GM23248 (cell line): ENCODE data around the gene B9D1.

Experiments used
- EZH2 ChIP-seq: fragments of 200-600 bp; sonication (generic); IDR thresholded peaks from 2 replicates; pipeline ENCODE4 v1.6.1; 2018; ENCODE audit warnings: antibody characterized with exemption, mild to moderate bottlenecking; ENCODE audit not compliant: insufficient read depth, poor library complexity, severe bottlenecking
- EZH2phosphoT487 ChIP-seq: fragments of 200-600 bp; sonication (generic); IDR thresholded peaks from 2 replicates; pipeline ENCODE4 v1.6.1; 2018; ENCODE audit warnings: antibody characterized with exemption, moderate library complexity, mild to moderate bottlenecking, low read depth; ENCODE audit not compliant: insufficient read depth

DNA sequence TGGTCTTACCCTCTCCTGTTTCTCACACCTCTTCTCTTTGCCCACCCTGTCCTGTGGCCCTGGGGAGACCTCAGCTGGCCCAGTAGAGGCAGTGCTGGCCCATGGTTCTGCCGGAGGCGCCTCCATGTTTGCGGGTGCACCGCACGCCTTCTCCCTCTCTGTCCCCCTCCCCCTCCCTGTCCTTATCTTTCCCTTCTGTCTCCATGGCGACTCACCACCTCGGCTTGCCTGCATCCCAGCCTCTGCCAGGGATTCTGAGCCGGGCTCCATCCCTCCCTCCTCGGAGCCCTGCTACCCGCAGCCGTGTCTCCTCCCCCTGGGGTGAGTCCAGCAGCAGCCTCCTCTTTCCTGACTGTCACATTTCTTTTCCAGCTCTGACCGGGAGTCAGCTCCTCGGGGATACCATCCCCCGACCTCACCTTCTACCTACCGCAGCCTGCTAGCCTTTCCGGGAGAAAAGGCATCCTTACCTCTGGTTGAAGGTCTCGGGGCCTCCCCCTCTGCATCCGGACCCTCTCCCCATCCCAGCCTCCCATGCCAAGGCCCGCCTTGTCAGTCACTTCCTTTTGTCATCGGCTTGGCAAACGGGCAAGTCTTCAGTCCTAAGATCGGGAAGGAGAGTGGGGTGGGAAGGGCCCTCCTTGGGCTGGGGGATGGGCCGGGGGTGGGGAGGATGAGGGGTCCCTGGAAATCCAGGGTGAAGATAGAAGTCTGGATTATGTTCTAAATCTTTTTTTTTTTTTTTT lies 48.5 kb upstream of the B9D1 start, which contains the start of gene RNF112:
- TF ChIP-seq EZH2phosphoT487 (no peak), EZH2 (no peak)
